Activated gamma-delta T cell (primary cell): ENCODE data around the gene FOXRED1.

Experiments used
- DNase-seq: peaks from one replicate; lab custom pipeline; 2025; lab: John Stamatoyannopoulos, UW

The FOXRED1 gene

GRCh38 chr11:126311401-126312291 lies 42.7 kb downstream of the FOXRED1 start:
- DNase-seq, result no peak

GRCh38 chr11:126312961-126313360 lies 44.0 kb downstream of the FOXRED1 start:
- DNase-seq, result no peak

GRCh38 chr11:126313826-126314225 lies 44.9 kb downstream of the FOXRED1 start:
- no peak for DNase-seq

DNA sequence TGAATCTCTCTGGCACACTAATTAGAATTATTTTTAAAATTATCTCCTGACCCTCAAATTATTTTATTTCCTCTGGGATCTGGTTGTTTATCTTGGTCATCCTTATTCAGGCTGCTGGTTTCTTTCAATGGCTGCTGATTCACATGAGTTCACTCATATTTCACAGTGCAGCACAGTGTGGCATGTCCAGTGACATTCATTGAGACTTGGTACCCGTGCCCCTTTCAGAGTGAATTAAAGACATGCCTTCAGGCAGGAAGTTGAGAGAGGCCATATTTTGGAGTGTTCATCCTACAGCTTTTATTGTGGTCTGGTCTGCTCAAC lies 48.4 kb downstream of the FOXRED1 start:
- no peak for DNase-seq

DNA sequence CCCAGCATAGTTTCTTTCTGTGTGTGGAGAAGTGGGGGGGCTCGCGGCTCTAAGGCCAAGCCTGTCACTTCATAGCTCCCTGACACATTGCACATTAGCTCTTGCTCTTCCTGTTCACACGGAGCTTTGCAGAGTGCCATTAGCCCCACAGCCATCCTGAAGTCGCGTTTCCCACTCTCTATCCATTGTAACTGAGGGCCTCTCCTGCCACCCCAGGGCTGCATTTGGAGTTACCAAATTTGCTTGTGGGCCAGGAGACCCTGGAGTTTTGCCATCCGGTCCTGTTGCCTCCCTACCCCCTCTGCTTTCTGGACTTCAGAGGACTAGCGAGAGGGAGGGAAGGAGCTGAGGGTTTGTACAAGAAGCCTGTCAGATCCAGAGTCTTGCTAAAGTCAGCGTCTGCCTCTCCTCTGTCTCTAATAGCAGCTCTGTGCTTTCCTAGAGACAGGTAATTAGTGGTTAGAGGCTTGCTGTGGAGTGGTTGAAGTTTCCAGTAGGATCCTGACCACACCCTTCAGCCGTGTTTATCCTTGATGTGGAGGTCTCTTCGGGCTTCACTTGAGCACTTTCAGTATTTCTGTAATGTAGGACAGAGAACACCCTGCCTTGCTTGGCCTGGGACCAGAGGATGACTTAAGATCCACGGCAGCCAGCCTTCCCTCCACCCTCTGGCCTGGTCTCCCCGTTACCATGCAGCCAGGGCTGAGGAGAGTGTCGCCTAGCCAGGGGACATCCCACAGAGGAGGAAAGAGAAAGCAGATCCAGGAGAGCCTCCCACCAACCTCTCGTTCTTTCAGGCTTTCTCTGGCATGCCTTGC lies 49.0 kb downstream of the FOXRED1 start:
- DNase-seq, result no peak

DNA sequence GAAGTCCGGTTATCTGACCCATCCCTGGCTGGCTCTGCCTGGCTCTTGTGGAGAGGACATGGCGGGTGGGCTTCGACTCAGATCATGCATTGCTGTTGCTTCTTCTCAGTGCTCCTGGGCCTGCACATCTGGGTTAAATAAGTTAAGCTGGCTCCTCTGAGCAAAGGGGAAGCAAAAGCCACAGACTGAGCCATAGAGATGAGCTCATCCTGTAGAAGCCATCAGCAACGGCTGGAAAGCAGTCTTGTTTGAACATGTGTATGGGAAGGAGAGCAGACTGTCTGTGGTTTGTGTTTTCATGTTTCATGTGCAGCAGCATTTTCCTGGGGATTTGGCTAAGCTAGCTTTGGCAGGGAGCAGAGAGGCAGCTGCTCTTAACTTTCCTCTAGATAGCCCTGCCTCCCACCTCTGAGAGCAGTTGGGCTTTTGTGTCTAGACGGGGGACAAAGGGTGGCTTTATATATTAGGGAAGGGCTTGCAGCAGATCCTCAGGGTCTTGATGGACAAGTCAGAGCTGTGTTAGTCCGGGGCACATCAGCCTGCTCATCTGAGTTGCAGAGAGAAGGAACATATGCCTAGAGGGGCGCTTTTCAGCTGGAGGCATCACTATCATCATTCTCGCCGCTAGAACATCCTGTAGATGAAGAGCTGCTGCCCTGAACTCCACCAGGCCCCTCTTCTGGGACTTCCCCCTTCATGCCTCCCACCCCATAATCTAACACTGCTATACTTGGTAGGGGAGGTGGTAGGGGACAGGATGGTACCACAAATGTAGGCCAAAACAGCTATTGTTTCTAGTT lies 49.8 kb downstream of the FOXRED1 start:
- DNase-seq, result no peak

- no peak for DNase-seq
These were observed 50.4 kb downstream of the FOXRED1 start for GRCh38 chr11:126319374-126319740.

DNA sequence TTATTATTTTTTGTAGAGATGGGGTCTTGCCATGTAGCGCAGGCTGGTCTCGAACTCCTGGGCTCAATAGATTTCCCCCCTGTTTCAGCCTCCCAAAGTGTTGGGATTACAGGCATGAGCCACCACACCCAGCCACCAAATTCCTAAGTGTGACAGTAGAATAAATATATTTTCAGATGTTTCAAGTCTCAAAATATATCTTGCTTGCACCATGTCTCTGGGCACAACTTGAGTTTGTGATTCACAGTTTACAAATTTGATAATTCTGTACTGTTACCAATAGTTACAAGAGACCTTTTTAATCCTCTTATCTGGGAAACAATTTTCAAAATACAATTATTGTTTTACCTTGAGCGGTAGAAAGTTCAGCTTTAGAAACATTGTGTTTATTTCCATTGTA lies 54.0 kb downstream of the FOXRED1 start:
- DNase-seq, result no peak

GRCh38 chr11:126327281-126328000 lies 58.5 kb downstream of the FOXRED1 start:
- DNase-seq, result no peak
